ENCODE measurements around the gene CRTC3.
"Not testable (repeated sequence)": the region's sequence is repeated elsewhere in the genome, so short reads cannot be mapped to it uniquely, and the experiment has no call there.

Gene CRTC3

GRCh38 chr15:90683371-90683770 lies 153.6 kb downstream of the CRTC3 start:
- no peak for DNase-seq

- DNase-seq = no peak
These were observed 154.2 kb downstream of the CRTC3 start for GRCh38 chr15:90683876-90684275.

GRCh38 chr15:90684281-90684680 lies 154.6 kb downstream of the CRTC3 start:
- no peak for DNase-seq

- DNase-seq = no peak
These were observed 156.1 kb downstream of the CRTC3 start for GRCh38 chr15:90685591-90686434.

- DNase-seq = no peak
These were observed 156.9 kb downstream of the CRTC3 start for GRCh38 chr15:90686435-90687218.

GRCh38 chr15:90689326-90689961 lies 159.7 kb downstream of the CRTC3 start:
- not testable (repeated sequence) for DNase-seq

GRCh38 chr15:90690585-90690984 lies 160.9 kb downstream of the CRTC3 start:
- no peak for DNase-seq

GRCh38 chr15:90691369-90691768 lies 161.6 kb downstream of the CRTC3 start:
- DNase-seq = no peak

- DNase-seq = no peak
These were observed 162.5 kb downstream of the CRTC3 start for GRCh38 chr15:90691982-90692773.
